Measurements from ENCODE around the gene SUSD2.

DNA sequence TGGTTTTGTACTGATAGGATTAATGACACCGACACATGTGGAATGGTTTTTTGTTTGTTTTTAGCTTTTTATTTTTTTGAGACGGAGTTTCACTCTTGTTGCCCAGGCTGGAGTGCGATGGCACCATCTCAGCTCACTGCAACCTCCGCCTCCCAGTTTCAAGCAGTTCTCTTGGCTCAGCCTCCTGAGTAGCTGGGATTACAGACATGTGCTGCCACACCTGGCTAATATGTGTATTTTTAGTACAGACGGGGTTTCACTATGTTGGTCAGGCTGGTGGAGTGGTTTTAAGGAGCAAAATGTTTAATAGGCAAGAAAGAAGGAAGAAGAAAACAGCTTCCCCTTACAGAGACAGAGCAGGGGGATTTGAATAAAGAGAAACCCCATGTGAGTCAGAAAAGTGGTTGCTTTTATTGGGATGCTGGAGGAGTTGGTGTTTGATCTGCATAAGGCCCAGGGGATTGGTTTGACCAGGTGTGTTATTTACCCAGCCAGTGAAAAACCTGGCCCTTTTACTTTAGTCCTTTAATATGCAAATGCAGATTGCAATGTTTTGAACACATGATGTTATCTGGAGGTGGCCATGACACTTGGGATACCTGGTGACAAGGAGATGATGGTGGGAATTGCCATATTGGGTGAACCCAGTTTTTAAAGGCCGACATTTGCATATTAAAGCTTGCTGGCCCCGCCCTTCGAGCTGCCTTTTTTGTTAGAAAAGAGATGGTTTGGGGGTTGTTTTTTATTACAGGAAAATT, 24.3 kb downstream of the SUSD2 start:
- TF ChIP-seq, protein P1, sequence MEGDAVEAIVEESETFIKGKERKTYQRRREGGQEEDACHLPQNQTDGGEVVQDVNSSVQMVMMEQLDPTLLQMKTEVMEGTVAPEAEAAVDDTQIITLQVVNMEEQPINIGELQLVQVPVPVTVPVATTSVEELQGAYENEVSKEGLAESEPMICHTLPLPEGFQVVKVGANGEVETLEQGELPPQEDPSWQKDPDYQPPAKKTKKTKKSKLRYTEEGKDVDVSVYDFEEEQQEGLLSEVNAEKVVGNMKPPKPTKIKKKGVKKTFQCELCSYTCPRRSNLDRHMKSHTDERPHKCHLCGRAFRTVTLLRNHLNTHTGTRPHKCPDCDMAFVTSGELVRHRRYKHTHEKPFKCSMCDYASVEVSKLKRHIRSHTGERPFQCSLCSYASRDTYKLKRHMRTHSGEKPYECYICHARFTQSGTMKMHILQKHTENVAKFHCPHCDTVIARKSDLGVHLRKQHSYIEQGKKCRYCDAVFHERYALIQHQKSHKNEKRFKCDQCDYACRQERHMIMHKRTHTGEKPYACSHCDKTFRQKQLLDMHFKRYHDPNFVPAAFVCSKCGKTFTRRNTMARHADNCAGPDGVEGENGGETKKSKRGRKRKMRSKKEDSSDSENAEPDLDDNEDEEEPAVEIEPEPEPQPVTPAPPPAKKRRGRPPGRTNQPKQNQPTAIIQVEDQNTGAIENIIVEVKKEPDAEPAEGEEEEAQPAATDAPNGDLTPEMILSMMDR (conservative IDR thresholded peaks at IDR 0.05; ENCODE audit: low read depth, low read length): no peak
- TF ChIP-seq MXI1 (IDR thresholded peaks at IDR 0.05; ENCODE audit: borderline replicate concordance, low read depth, low read length): no peak
- no peak for TF ChIP-seq POLR2A (IDR thresholded peaks at IDR 0.05; ENCODE audit: low read depth, low read length)
- TF ChIP-seq RFX5 (IDR thresholded peaks at IDR 0.05; ENCODE audit: low read depth, low read length): no peak
- no peak for TF ChIP-seq RAD21 (IDR thresholded peaks at IDR 0.05; ENCODE audit: low read length)
- no peak for TF ChIP-seq FOS (IDR thresholded peaks at IDR 0.05; ENCODE audit: low read depth, low read length)

Measured in IMR-90 (cell line).